Endothelial cell of umbilical vein (primary cell): ENCODE data around the gene RBM45. TPM values are rescaled to one million over a fixed set of nuclear protein-coding genes. Genes with fewer than 3 reads are reported as not detected.

ENCODE experiments used
- BruUV-seq: library from RNA; stranded (reverse); fragments of 400-500 nt; replicated peaks from 2 replicates; lab custom pipeline; 2021; lab: Mats Ljungman, UMichigan
- CTCF ChIA-PET: fragments of 300-600, 350-600 bp; sonication (Branson Sonifier 250); formaldehyde crosslinking; loops from one replicate; lab custom pipeline; 2021; ENCODE audit warnings: antibody characterized with exemption, inconsistent platforms; lab: Charles Lee
- POLR2A ChIA-PET: fragments of 300-600, 350-600 bp; sonication (Branson Sonifier 250); formaldehyde crosslinking; loops from one replicate; lab custom pipeline; 2021; ENCODE audit warnings: antibody characterized with exemption, inconsistent platforms; lab: Charles Lee
- DNase-seq: peaks from one replicate; pipeline ENCODE4 v3.0.0-alpha.2; 2011; ENCODE audit warnings: low read depth, low spot score
- FAIRE-seq: peaks from 2 replicates; lab custom pipeline; 2011; peaks lifted over from hg19 to GRCh38; lab: Jason Lieb, UNC
- H2AFZ ChIP-seq: 2 replicates; pipeline ENCODE4 v1.6.0; 2012; ENCODE audit warnings: low read depth, low read length, control low read depth, inconsistent platforms
- H3K27ac ChIP-seq: 2 replicates; pipeline ENCODE4 v1.5.1; 2011; ENCODE audit warnings: low read depth, mild to moderate bottlenecking, control low read depth, low read length, moderate library complexity; ENCODE audit not compliant: insufficient read depth
- H3K27me3 ChIP-seq, 2 experiments: 2 replicates each; pipeline versions ENCODE4 v1.6.0 to v1.6.1; 2011; ENCODE audit warnings: low read length in 2 of 2, mixed read lengths in 1 of 2; ENCODE audit not compliant: control insufficient read depth in 2 of 2, insufficient read depth in 2 of 2
- H3K36me3 ChIP-seq, 2 experiments: 2 replicates in 1 of 2; 3 replicates in 1 of 2; pipeline ENCODE4 v1.5.1; 2011; ENCODE audit warnings: low read length in 2 of 2, mild to moderate bottlenecking in 1 of 2, moderate library complexity in 1 of 2; ENCODE audit not compliant: control insufficient read depth in 2 of 2, insufficient read depth in 2 of 2; ENCODE audit errors: extremely low read depth in 1 of 2
- H3K4me1 ChIP-seq: 3 replicates; pipeline ENCODE4 v1.5.1; 2011; ENCODE audit warnings: mild to moderate bottlenecking, low read length; ENCODE audit not compliant: control insufficient read depth, insufficient read depth; ENCODE audit errors: extremely low read depth
- H3K4me2 ChIP-seq: 2 replicates; pipeline ENCODE4 v1.6.1; 2011; ENCODE audit warnings: low read length, control low read depth, mixed read lengths; ENCODE audit not compliant: insufficient read depth
- H3K4me3 ChIP-seq, 3 experiments: fragments of 200-600 bp in 1 of 3; sonication (generic), shearing (Covaris generic) in 1 of 3; replicated peaks in 1 of 3; 2 replicates each; pipeline ENCODE4 v1.5.1; 2011 to 2016; ENCODE audit warnings: control low read depth in 3 of 3, low read length in 3 of 3, mild to moderate bottlenecking in 2 of 3, inconsistent platforms in 1 of 3, low read depth in 1 of 3, moderate library complexity in 1 of 3; ENCODE audit not compliant: insufficient read depth in 1 of 3
- H3K79me2 ChIP-seq: 2 replicates; pipeline ENCODE4 v1.6.0; 2012; ENCODE audit warnings: low read length, inconsistent platforms; ENCODE audit not compliant: control insufficient read depth, insufficient read depth
- H3K9ac ChIP-seq: replicated peaks from 2 replicates; pipeline ENCODE3; 2011; ENCODE audit warnings: low read length, control low read depth; ENCODE audit not compliant: insufficient read depth; ENCODE audit errors: extremely low read depth
- H3K9me1 ChIP-seq: replicated peaks from 3 replicates; pipeline ENCODE4 v1.6.0; 2011; ENCODE audit warnings: mild to moderate bottlenecking, low read length; ENCODE audit not compliant: control insufficient read depth, insufficient read depth; ENCODE audit errors: extremely low read depth
- H3K9me3 ChIP-seq: replicated peaks from 2 replicates; pipeline ENCODE4 v1.5.1; 2012; ENCODE audit warnings: low read length, inconsistent platforms; ENCODE audit not compliant: control insufficient read depth, insufficient read depth
- H4K20me1 ChIP-seq: replicated peaks from 2 replicates; pipeline ENCODE3; 2011; ENCODE audit warnings: mild to moderate bottlenecking, low read length; ENCODE audit not compliant: control insufficient read depth, insufficient read depth; ENCODE audit errors: extremely low read depth
- CTCF ChIP-seq, 2 donors: IDR thresholded peaks; 1 replicate in 1 of 2; 2 replicates in 1 of 2; pipeline ENCODE4 v1.5.1; 2011; ENCODE audit warnings: low read length in 2 of 2, mild to moderate bottlenecking in 2 of 2, moderate library complexity in 2 of 2, control low read depth in 1 of 2, inconsistent platforms in 1 of 2, low read depth in 1 of 2; ENCODE audit not compliant: insufficient read depth in 1 of 2; ENCODE audit errors: extremely low read depth in 1 of 2
- EZH2 ChIP-seq: IDR thresholded peaks from 2 replicates; pipeline ENCODE4 v1.6.1; 2012; ENCODE audit warnings: borderline replicate concordance, low read depth, mild to moderate bottlenecking, moderate library complexity, low read length, inconsistent platforms; ENCODE audit not compliant: severe bottlenecking
- FOS ChIP-seq: IDR thresholded peaks from 2 replicates; pipeline ENCODE4 v1.6.1; 2011; ENCODE audit warnings: mild to moderate bottlenecking, low read length, moderate library complexity, borderline replicate concordance; ENCODE audit not compliant: insufficient read depth
- GATA2 ChIP-seq: IDR thresholded peaks from 2 replicates; pipeline ENCODE4 v1.7.0; 2011; ENCODE audit warnings: low read depth, mild to moderate bottlenecking, moderate library complexity, mixed read lengths, low read length; ENCODE audit not compliant: insufficient read length, insufficient read depth
- JUN ChIP-seq: IDR thresholded peaks from 2 replicates; pipeline ENCODE4 v1.6.1; 2011; ENCODE audit warnings: borderline replicate concordance, low read depth; ENCODE audit not compliant: insufficient read length, insufficient read depth
- MAX ChIP-seq: IDR thresholded peaks from 2 replicates; pipeline ENCODE4 v1.6.1; 2011; ENCODE audit not compliant: insufficient read depth, insufficient read length
- MYC ChIP-seq: IDR thresholded peaks from one replicate; pipeline ENCODE4 v1.6.1; 2011; ENCODE audit warnings: mild to moderate bottlenecking, low read depth, low read length
- POLR2A ChIP-seq: IDR thresholded peaks from 2 replicates; pipeline ENCODE4 v1.6.1; 2012; ENCODE audit warnings: low read depth, mild to moderate bottlenecking, control low read depth, low read length
- POLR2AphosphoS5 ChIP-seq: IDR thresholded peaks from 2 replicates; pipeline ENCODE4 v1.6.1; 2012; ENCODE audit warnings: low read depth, mild to moderate bottlenecking, control low read depth, low read length, moderate library complexity; ENCODE audit not compliant: insufficient read depth
- dilution Hi-C: fragments of 300-500 bp; cut with MboI; formaldehyde crosslinking; loops from one replicate; pipeline ENCODE4 v1.15.0; 2019; ENCODE audit warnings: low sequenced_read_pairs; ENCODE audit not compliant: extremely low pct_ligation_motif_present
- intact Hi-C: fragments of 100-400 bp; cut with micrococcal nuclease; formaldehyde crosslinking; loops from one replicate; pipeline ENCODE4 v1.10.0; 2022
- polyA plus RNA-seq, 4 experiments: library from polyadenylated mRNA; depleted of rRNA in 3 of 4; stranded (reverse) in 3 of 4; unstranded in 1 of 4; fragments of >200 nt; gene quantifications; 2 replicates each; pipeline versions ENCODE4 v1.2.1 to v1.2.3, GENCODE V29; 2011 to 2012; ENCODE audit warnings: missing spikeins in 1 of 4
- total RNA-seq: library from RNA; stranded (reverse); gene quantifications from 2 replicates; pipeline ENCODE4 v1.2.3, GENCODE V29; 2021

RBM45 gene
- total and polyA plus RNA-seq, 2 donors (not counting 3 experiments of a cell fraction or from before 2014, with no cell fraction given), result 6.8 to 12.4 TPM

GRCh38 chr2:178143481-178143880, 31.2 kb downstream of the RBM45 start:
- no peaks in the 10 kb centered on the region for H4K20me1 ChIP-seq
- no peaks in the 10 kb centered on the region for H3K4me1 ChIP-seq
- BruUV-seq, result no TSS peak
- no peaks in the 10 kb centered on the region for H3K79me2 ChIP-seq
- no peaks in the 10 kb centered on the region for H3K9me1 ChIP-seq
- H3K4me3 ChIP-seq, result no peak overlapping the region
- H3K27ac ChIP-seq, result no peak overlapping the region
- no peak for DNase-seq
- intact Hi-C loops, result no loop called here
- H3K9ac ChIP-seq, result no peak overlapping the region
- no peaks in the 10 kb centered on the region for H3K9me3 ChIP-seq
- no peak overlapping the region for H3K4me2 ChIP-seq
- POLR2A ChIA-PET, result no interaction called here
- no peak for FAIRE-seq
- dilution Hi-C loops, result loop anchor here (25.0 kb wide), 1 partner anchor 294 kb away; no protein-coding TSS in a partner anchor
- CTCF ChIA-PET, result interaction anchor here (0.9 to 1.2 kb wide), 4 partner anchors 9 to 271 kb away, joined by 3 to 5 read pairs (median 4); no protein-coding TSS in a partner anchor
- TF ChIP-seq POLR2A (no peak), MAX (no peak), JUN (no peak), MYC (no peak), GATA2 (no peak), CTCF (IDR thresholded peaks at IDR 0.05; ENCODE audit: extremely low read depth in 1 of 2, insufficient read depth in 1 of 2, low read depth in 1 of 2, low read length in 2 of 2) (no peak), FOS (no peak), EZH2 (no peak), POLR2AphosphoS5 (no peak)
- H3K36me3 ChIP-seq, result no peaks in the 10 kb centered on the region
- no peaks in the 10 kb centered on the region for H3K27me3 ChIP-seq
- H2AFZ ChIP-seq, result no peak overlapping the region
